ENCODE data around the gene PRKAG2. TPM values are rescaled to one million over a fixed set of nuclear protein-coding genes. Genes with fewer than 3 reads are reported as not detected.

Gene PRKAG2
- total and polyA plus RNA-seq, 8 donors, result 19.9 to 302 (median 60.9) TPM

- Histone ChIP-seq H3K4me3 (no peak overlapping the region), H3K36me3 (peaks cover 0 to 9% (median 0%) of the 10 kb centered on the region in 4 donors), H3K4me1 (peaks cover 42 to 62% (median 54%) of the 10 kb centered on the region in 4 donors), H3K27ac (peak overlapping the region; percentile 7 to 82 (median 72)), H3K27me3 (no peaks in the 10 kb centered on the region), H3K9me3 (no peaks in the 10 kb centered on the region)
- intact Hi-C loops (cut with DNase I; ENCODE audit: low total_unique reads), result no loop called here
- WGBS, 5 donors, result 44 to 62% (median 61%) methylated on average over 15 to 17 of the region's 17 CpGs
- peak in 1 of 2 donors; percentile 52 for DNase-seq
- TF ChIP-seq, protein P1, sequence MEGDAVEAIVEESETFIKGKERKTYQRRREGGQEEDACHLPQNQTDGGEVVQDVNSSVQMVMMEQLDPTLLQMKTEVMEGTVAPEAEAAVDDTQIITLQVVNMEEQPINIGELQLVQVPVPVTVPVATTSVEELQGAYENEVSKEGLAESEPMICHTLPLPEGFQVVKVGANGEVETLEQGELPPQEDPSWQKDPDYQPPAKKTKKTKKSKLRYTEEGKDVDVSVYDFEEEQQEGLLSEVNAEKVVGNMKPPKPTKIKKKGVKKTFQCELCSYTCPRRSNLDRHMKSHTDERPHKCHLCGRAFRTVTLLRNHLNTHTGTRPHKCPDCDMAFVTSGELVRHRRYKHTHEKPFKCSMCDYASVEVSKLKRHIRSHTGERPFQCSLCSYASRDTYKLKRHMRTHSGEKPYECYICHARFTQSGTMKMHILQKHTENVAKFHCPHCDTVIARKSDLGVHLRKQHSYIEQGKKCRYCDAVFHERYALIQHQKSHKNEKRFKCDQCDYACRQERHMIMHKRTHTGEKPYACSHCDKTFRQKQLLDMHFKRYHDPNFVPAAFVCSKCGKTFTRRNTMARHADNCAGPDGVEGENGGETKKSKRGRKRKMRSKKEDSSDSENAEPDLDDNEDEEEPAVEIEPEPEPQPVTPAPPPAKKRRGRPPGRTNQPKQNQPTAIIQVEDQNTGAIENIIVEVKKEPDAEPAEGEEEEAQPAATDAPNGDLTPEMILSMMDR (IDR thresholded peaks at IDR 0.05), result no peak
- no peak for TF ChIP-seq POLR2A (IDR thresholded peaks at IDR 0.05)
Observed at GRCh38 chr7:151796871-151797537, 79.9 kb downstream of the PRKAG2 start.

- 73 to 87% (median 82%) methylated on average over 27 of the region's 27 CpGs for WGBS, 5 donors
- H3K27me3 ChIP-seq, result no peaks in the 10 kb centered on the region
- peaks cover 40 to 59% (median 54%) of the 10 kb centered on the region in 4 donors for H3K4me1 ChIP-seq
- H3K36me3 ChIP-seq, result peaks cover 0 to 9% (median 0%) of the 10 kb centered on the region in 4 donors
- TF ChIP-seq EP300 (IDR thresholded peaks at IDR 0.05), result no peak
- TF ChIP-seq, protein P1 (IDR thresholded peaks at IDR 0.05), result no peak
- no peak for TF ChIP-seq POLR2A (IDR thresholded peaks at IDR 0.05)
- no peak for TF ChIP-seq POLR2AphosphoS5 (IDR thresholded peaks at IDR 0.05)
- peak in 1 of 2 donors; percentile 58 for DNase-seq
- H3K9me3 ChIP-seq, result no peaks in the 10 kb centered on the region
- peak overlapping the region; percentile 2 to 82 (median 72) for H3K27ac ChIP-seq
- no peak overlapping the region for H3K4me3 ChIP-seq
- intact Hi-C loops (cut with DNase I; ENCODE audit: low total_unique reads), result no loop called here
Observed at GRCh38 chr7:151796091-151796870, 80.6 kb downstream of the PRKAG2 start.

- intact Hi-C loops (cut with DNase I; ENCODE audit: low total_unique reads), result no loop called here
- Histone ChIP-seq H3K4me3 (no peak overlapping the region), H3K27ac (peak overlapping the region in 3 of 5 donors; percentile 70 to 82 (median 71)), H3K36me3 (peaks cover 0 to 9% (median 0%) of the 10 kb centered on the region in 4 donors), H3K4me1 (peaks cover 40 to 59% (median 54%) of the 10 kb centered on the region in 4 donors), H3K27me3 (no peaks in the 10 kb centered on the region), H3K9me3 (no peaks in the 10 kb centered on the region)
- 71 to 86% (median 81%) methylated on average over 17 to 20 of the region's 20 CpGs for WGBS, 5 donors
- TF ChIP-seq EP300 (IDR thresholded peaks at IDR 0.05), result no peak
- no peak for TF ChIP-seq POLR2AphosphoS5 (IDR thresholded peaks at IDR 0.05)
- no peak for TF ChIP-seq POLR2A (IDR thresholded peaks at IDR 0.05)
- TF ChIP-seq, protein P1 (IDR thresholded peaks at IDR 0.05), result no peak
- no peak for DNase-seq
Observed at GRCh38 chr7:151795168-151795811, 81.6 kb downstream of the PRKAG2 start.

- no peaks in the 10 kb centered on the region for H3K27me3 ChIP-seq
- H3K9me3 ChIP-seq, result no peaks in the 10 kb centered on the region
- WGBS, 5 donors, result 89 to 97% (median 94%) methylated on average over 6 to 16 of the region's 16 CpGs
- TF ChIP-seq EP300 (IDR thresholded peaks at IDR 0.05), result no peak
- TF ChIP-seq, protein P1 (IDR thresholded peaks at IDR 0.05), result no peak
- no peak for TF ChIP-seq POLR2A (IDR thresholded peaks at IDR 0.05)
- no peak for TF ChIP-seq POLR2AphosphoS5 (IDR thresholded peaks at IDR 0.05)
- peaks cover 0 to 9% (median 0%) of the 10 kb centered on the region in 4 donors for H3K36me3 ChIP-seq
- intact Hi-C loops (cut with DNase I; ENCODE audit: low total_unique reads), result no loop called here
- H3K4me1 ChIP-seq, result peaks cover 40 to 59% (median 54%) of the 10 kb centered on the region in 4 donors
- peak overlapping the region; percentile 54 to 79 (median 70) for H3K27ac ChIP-seq
- DNase-seq, result no peak
- H3K4me3 ChIP-seq, result no peak overlapping the region
Observed at GRCh38 chr7:151794508-151795167, 82.3 kb downstream of the PRKAG2 start.
